Iris pigment epithelial cell (primary cell): Measurements from ENCODE around the gene IL20RA.
"Not testable (repeated sequence)": the region's sequence is repeated elsewhere in the genome, so short reads cannot be mapped to it uniquely, and the experiment has no call there.

Experiments
- DNase-seq: peaks from one replicate; pipeline ENCODE4 v3.0.0-alpha.2; 2011; ENCODE audit warnings: low read depth

The IL20RA gene

DNA sequence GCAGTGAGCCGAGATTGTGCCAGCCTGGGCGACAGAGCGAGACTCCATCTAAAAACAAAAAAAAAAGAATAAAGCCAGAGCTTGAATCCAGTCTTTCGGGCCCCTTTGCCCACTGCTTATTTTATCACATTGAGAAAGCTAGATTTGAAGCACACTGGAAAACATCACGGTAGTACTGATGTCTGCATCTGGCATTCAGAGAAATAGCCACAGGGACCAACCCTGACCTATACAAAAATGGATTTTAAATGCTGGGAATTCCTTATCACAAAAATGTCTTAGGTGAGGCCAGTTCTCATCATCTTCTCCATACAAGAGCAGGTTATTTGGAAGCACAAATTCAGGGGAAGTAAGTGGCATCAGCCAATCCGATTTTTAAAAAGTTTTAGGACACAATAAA, 73.2 kb downstream of the IL20RA start:
- DNase-seq = no peak

GRCh38 chr6:136969930-136970329, 74.8 kb downstream of the IL20RA start:
- DNase-seq = no peak

GRCh38 chr6:136969433-136969832, 75.3 kb downstream of the IL20RA start:
- no peak for DNase-seq

DNA sequence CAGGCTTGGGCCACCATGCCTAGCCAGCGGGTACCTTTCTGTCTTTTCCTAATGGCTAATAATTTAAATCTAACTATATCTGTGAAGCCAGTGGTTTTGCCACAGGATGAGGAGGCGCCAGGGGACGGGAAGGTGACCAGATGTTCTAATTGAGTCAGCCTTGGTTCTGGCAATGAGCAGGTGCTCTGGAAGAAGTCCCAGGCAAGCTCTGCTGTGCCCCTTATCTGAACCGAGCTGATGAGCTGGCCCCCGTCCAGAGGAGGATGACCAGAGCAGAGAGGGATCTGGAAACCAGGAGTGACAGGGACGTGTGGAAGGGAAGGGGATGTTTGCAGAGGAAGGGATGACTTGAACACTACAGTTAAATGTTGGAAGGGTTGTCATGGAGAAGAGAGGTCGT, 75.9 kb downstream of the IL20RA start:
- DNase-seq = no peak

GRCh38 chr6:136967876-136968752, 76.7 kb downstream of the IL20RA start:
- peak; percentile 72 for DNase-seq

- no peak for DNase-seq
Observed at GRCh38 chr6:136964398-136964797, 80.4 kb downstream of the IL20RA start.

GRCh38 chr6:136963259-136963658, 81.5 kb downstream of the IL20RA start:
- no peak for DNase-seq

- no peak for DNase-seq
Observed at GRCh38 chr6:136962661-136963060, 82.1 kb downstream of the IL20RA start.

DNA sequence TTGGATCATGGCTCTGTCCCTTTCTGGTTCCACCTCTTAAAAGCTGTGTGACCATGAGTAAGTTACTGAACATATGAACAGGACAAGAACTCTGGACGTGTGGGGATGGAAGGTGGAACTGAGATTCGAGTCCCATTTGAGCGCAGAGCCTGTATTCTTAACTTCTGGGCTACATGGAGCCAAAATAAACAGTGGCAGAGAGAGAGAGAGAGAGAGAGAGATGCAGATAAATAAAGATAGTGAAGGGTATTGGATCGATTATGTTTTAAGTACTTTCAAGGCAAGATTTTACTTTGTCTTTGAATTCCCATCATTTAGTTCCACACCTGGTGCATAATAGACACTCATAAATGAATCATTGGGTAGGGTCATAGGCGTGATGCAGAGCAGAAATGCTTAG, 82.9 kb downstream of the IL20RA start:
- no peak for DNase-seq

- no peak for DNase-seq
Observed at GRCh38 chr6:136960781-136961180, 84.0 kb downstream of the IL20RA start.

- DNase-seq = not testable (repeated sequence)
Observed at GRCh38 chr6:136959935-136960334, 84.8 kb downstream of the IL20RA start.

GRCh38 chr6:136959471-136959891, 85.3 kb downstream of the IL20RA start:
- no peak for DNase-seq

DNA sequence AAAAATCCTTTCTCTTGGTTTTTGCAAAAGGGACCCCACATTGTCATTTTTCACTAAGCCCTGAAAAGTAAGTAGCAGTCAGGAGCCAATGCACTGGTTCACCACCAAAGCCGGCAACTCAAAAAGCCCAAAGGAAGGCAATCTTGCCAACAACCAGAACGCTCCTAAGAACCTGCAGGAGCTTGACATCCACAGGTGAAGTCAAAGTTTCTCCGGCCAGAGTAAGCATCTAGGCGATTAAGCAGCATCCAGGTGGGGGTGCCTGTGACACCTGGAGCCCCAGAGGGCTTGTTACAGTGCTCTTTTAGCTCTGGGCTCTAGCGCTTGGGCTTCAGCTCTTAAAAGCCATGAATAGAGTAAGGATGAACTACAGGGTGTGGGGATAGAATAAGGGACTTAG, 86.6 kb downstream of the IL20RA start:
- DNase-seq = no peak

DNA sequence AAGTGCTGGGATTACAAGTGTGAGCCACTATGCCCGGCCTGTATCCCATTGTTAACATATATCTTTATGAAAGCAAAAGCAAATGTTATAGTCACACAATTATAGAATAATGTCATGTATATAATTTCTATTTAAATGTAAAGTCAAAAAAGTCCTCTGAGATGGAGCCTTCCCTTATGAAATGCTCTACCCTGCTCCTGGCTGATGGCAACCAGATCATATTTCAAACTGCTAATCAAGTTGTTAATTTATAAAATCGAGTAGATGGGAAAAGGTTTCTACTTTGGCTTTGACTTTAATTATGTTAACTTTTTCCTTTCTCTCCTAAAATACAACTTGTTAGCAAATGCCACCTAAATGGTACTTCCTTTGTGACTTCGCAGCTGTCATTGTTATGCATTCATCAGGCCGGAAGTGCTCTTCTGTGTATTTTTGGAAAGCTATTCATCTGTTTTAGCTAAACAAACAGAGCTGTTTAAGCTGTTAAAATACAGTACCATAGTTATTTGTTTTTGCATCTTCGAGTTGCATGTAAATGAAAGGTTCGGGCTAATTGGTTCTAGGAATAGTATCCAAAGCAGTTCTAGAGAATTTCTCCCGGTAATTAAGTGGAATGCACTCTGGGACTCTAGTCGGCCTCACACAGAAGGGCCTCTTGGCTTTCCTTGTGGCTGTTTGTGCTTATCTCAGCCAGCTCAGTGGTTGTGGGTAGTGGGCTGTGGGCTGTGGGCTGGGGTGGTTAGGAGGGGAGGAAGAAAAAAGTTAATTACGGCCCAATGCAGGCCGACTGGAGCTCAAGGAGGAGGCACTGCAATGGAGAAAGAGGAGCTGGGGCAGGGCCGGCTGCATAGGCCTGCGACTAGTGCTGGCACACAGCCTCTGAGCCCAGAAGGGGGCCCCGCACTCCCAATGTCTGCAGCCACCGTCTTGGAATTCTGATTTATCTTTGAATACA, 87.9 kb downstream of the IL20RA start:
- no peak for DNase-seq

DNA sequence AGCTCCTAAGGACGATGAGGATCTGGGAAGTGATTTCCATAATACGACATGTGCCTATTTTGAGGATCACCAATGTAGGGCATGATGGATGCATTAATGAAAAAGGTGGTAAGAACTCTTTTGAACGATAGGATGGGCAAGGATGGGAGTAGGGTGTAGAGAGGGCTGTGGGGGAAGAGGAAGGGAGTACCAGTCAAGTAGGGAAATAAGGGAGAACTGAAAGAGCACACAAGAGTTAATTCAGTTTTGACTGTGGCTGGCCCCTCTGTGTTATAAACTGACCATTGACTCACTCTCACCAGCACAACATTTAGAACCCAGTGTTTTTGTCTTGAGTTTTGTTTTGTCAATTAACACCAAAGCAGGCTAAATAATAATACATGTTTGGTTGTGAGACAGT, 89.6 kb downstream of the IL20RA start:
- DNase-seq = no peak

DNA sequence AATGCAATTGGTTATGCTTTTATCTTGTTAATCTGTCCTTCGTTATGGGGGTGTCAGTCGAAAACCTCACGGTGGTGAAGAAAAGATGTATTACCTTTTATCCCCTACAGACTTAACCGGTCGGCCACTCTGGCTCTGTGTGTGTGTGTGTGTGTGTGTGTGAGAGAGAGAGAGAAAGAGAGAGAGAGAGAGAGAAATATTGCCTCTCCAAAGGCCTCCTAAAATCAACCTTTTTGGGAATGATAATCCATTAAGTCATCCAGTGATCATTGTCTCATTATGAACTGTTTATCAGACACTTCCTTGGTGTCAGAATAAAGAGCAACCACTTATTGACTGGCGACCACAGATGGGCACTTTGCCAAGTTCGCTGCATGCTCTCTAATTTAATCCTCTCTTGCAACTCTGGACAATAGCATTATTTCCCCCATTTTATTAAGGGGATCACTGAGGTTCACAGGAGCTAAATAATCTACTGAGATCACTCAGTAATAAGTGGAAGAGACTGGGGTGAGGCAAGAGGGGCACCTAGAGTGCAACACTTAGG, 92.0 kb downstream of the IL20RA start:
- DNase-seq = no peak

- no peak for DNase-seq
Observed at GRCh38 chr6:136950436-136951126, 94.2 kb downstream of the IL20RA start.
